Omental fat pad (tissue), 4 donors: ENCODE results near the gene APOM. TPM values are rescaled to one million over a fixed set of nuclear protein-coding genes. Genes with fewer than 3 reads are reported as not detected.

Experiments used
- ATAC-seq: fragments of 150-250 bp; one replicate; pipeline ENCODE4 v1.9.1; 2016; ENCODE audit warnings: mild to moderate bottlenecking, moderate library complexity; ENCODE audit not compliant: low FRiP score
- DNase-seq: peaks from one replicate; pipeline ENCODE4 v3.0.0-alpha.2; 2019; ENCODE audit warnings: low spot score
- small RNA-seq: library from RNA; depleted of rRNA; stranded (forward); fragments of <200 nt; gene quantifications from one replicate; pipeline ENCODE3, GENCODE V24; 2016
- total RNA-seq, 4 donors: library from RNA; depleted of rRNA; stranded (reverse); fragments of >200 nt; gene quantifications; one replicate each; pipeline ENCODE4 v1.1.0, GENCODE V29; 2016
- TF ChIP-seq, protein P1 (sequence below), 3 donors: fragments of 450-650 bp; IDR thresholded peaks; one replicate each; pipeline ENCODE4 v1.5.1; 2016 to 2017; ENCODE audit warnings: antibody characterized with exemption in 3 of 3, mild to moderate bottlenecking in 3 of 3, moderate library complexity in 2 of 3

APOM gene
- total RNA-seq, 4 donors from 2014 or later: 2.4 to 5.0 (median 3.6) TPM

DNA sequence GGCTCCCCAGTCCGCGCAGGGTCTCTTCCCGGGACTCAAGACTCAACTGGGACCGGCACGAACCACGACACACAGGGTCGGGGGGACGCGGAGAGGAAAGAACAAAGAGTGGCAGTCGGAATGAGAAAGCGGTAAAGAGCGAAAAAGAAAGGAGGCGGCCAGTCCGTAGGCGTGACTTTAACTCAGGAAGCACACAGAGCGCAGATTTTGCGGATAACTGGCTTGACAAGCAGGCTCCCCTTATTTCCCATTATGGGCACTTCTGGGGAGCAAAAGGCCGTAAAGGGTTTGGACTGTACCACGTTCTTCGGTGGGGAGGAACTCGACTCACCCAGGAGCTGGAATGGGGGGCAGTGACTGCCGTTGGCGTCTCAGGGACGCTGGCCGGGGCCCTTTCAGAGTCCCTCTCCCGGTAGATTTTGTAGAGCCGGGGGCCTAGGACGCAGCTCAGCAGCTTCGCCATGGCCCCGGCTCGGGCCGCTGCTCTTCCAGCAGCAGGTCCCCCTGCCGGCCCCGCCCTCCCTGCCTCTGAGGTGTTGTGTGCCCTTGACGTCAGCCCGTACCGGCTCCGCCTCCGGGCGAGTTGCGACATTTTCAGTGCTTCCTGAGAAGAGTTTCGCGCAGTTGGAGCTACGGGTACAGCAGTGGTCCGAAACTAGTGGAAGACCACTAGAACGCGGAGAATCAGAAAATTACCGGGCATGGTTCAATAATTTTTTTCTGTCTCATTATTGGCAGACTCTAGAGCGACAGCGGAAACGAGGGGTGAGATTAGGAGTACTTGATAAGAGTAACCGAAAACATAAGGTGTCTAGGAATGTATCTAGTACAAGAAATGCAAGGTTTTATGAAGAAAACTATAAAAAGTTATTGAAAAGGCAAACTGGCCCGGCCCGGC lies 47.4 kb downstream of the APOM start, which contains the start of gene ABHD16A:
Gene ABHD16A, minus strand, starts transcription at position 506 of the 898 bp plus-strand sequence. Its CDS starts 43 bp downstream, at position 463.
- peak; percentile 97 for ATAC-seq

DNA sequence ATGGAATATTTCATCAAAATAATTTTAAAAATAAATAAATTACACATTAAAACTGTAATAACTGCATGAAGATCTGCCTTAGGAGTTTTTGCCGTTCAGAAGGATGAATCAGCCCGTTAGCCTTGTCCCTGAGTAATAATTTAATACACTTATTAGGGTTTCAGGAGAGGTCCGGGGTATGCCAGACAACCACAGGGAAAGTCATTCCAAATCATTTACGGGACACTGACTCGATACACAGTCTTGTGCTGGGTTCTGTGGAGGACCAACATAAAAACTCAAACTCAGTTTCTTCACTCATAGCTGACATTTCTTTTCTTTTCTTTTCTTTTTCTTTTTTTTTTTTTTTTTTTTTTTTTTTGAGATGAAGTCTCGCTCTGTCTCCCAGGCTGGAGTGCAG lies 50.2 kb downstream of the APOM start:
- ATAC-seq: no peak
- DNase-seq: no peak
- TF ChIP-seq, protein P1, sequence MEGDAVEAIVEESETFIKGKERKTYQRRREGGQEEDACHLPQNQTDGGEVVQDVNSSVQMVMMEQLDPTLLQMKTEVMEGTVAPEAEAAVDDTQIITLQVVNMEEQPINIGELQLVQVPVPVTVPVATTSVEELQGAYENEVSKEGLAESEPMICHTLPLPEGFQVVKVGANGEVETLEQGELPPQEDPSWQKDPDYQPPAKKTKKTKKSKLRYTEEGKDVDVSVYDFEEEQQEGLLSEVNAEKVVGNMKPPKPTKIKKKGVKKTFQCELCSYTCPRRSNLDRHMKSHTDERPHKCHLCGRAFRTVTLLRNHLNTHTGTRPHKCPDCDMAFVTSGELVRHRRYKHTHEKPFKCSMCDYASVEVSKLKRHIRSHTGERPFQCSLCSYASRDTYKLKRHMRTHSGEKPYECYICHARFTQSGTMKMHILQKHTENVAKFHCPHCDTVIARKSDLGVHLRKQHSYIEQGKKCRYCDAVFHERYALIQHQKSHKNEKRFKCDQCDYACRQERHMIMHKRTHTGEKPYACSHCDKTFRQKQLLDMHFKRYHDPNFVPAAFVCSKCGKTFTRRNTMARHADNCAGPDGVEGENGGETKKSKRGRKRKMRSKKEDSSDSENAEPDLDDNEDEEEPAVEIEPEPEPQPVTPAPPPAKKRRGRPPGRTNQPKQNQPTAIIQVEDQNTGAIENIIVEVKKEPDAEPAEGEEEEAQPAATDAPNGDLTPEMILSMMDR (IDR thresholded peaks at IDR 0.05): no peak

More for the DNA sequence above, 47.4 kb downstream of the APOM start, which contains the start of gene ABHD16A:
- TF ChIP-seq, protein P1 (IDR thresholded peaks at IDR 0.05): no peak
- DNase-seq: peak; percentile 96

DNA sequence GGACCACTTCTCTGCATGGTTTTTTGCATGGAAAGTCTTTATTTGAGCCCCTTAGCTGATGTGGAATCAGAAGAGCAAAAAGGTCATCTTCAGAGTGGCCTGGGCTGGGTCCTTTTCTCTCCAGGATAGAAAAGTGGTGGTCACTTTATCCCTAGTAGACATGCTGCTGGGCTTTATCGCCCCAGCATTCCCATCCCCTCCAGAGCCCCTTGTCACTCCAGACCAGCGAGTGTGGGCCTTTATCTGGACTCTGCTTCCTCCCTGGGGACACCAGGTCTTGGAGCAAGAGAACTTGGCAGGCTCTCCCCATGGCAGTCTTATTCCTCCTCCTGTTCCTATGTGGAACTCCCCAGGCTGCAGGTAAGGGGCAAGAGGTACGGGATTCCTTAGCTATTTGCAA lies 50.9 kb downstream of the APOM start, which contains the start of gene LY6G6F:
Gene LY6G6F, plus strand, starts transcription at position 268 of the 400 bp plus-strand sequence. Its CDS starts 41 bp downstream, at position 309.
- TF ChIP-seq, protein P1 (IDR thresholded peaks at IDR 0.05): no peak
- ATAC-seq: no peak
- DNase-seq: no peak

DNA sequence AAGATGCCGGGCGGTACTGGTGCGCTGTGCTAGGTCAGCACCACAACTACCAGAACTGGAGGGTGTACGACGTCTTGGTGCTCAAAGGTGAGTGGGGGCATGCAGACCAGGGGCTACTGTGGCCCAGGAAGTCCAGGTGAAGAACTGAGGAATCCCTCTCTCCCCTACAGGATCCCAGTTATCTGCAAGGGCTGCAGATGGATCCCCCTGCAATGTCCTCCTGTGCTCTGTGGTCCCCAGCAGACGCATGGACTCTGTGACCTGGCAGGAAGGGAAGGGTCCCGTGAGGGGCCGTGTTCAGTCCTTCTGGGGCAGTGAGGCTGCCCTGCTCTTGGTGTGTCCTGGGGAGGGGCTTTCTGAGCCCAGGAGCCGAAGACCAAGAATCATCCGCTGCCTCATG lies 52.0 kb downstream of the APOM start:
- DNase-seq: no peak
- ATAC-seq: no peak
- TF ChIP-seq, protein P1 (IDR thresholded peaks at IDR 0.05): no peak

Small RNA genes within 50 kb of the gene (small RNA-seq; reads per million reads assigned to genes)
- gene MIR4646 (not detected), gene MIR6832 (not detected), gene RF00019 (not detected), gene SNORA38 (7.0 reads per million, percentile 83 among the genes with 10 or more reads in this experiment), gene UQCRHP1 (not detected)

Other genes with a start within 250 kb of the APOM start
- 1 to 10 TPM; 3.3 to 5.8 (median 5.8) TPM for gene MICB, start 157.7 kb upstream of the APOM start, total RNA-seq
- gene MCCD1, start 126.9 kb upstream of the APOM start, total RNA-seq: not detected
- gene DDX39B, start 113.9 kb upstream of the APOM start, total RNA-seq: 100 to 1,000 TPM; 244 to 322 (median 271) TPM
- gene ATP6V1G2, start 109.3 kb upstream of the APOM start, total RNA-seq: 1 to 10 TPM in 2 of 4 donors, under 1 TPM in 1, not detected in 1; 0.74 to 2.6 (median 2.4) TPM
- 10 to 100 TPM; 11.0 to 21.6 (median 16.3) TPM for gene NFKBIL1, start 108.3 kb upstream of the APOM start, total RNA-seq
- gene LTA, start 83.6 kb upstream of the APOM start, total RNA-seq: not detected
- 1 to 10 TPM in 1 of 4 donors, under 1 TPM in 2, not detected in 1; 0.65 to 1.5 (median 0.96) TPM for gene TNF, start 80.3 kb upstream of the APOM start, total RNA-seq
- 1 to 10 TPM in 3 of 4 donors, under 1 TPM in 1; 0.72 to 5.5 (median 1.9) TPM for gene LTB, start 73.5 kb upstream of the APOM start, total RNA-seq
- gene LST1, start 69.6 kb upstream of the APOM start, total RNA-seq: 10 to 100 TPM; 16.3 to 34.2 (median 19.2) TPM
- gene NCR3, start 62.9 kb upstream of the APOM start, total RNA-seq: not detected
- gene AIF1, start 40.7 kb upstream of the APOM start, total RNA-seq: 10 to 100 TPM; 57.3 to 95.1 (median 81.8) TPM
- 100 to 1,000 TPM in 1 of 4 donors, 10 to 100 TPM in 3; 44.8 to 111 (median 65.4) TPM for gene PRRC2A, start 35.2 kb upstream of the APOM start, total RNA-seq
- gene BAG6, start 3.2 kb upstream of the APOM start, total RNA-seq: 100 to 1,000 TPM; 137 to 231 (median 157) TPM
- gene C6orf47, start 4.9 kb downstream of the APOM start, total RNA-seq: 10 to 100 TPM; 16.8 to 24.7 (median 21.2) TPM
- 10 to 100 TPM in 3 of 4 donors, 1 to 10 TPM in 1; 7.1 to 23.6 (median 15.6) TPM for gene GPANK1, start 9.1 kb downstream of the APOM start, total RNA-seq
- gene CSNK2B, start 10.2 kb downstream of the APOM start, total RNA-seq: 100 to 1,000 TPM; 130 to 202 (median 184) TPM
- gene LY6G5B, start 14.1 kb downstream of the APOM start, total RNA-seq: 10 to 100 TPM in 3 of 4 donors, 1 to 10 TPM in 1; 7.4 to 16.9 (median 11.3) TPM
- gene LY6G5C, start 25.2 kb downstream of the APOM start, total RNA-seq: 1 to 10 TPM in 2 of 4 donors, under 1 TPM in 1, not detected in 1; 0.84 to 4.5 (median 1.3) TPM
- gene ABHD16A, start 47.4 kb downstream of the APOM start, total RNA-seq: 10 to 100 TPM; 41.8 to 62.8 (median 57.4) TPM
- gene LY6G6F, start 51.0 kb downstream of the APOM start, total RNA-seq: not detected
- gene LY6G6D, start 59.5 kb downstream of the APOM start, total RNA-seq: not detected
- under 1 TPM in 1 of 4 donors, not detected in 3; 0.74 TPM for gene LY6G6C, start 65.9 kb downstream of the APOM start, total RNA-seq
- gene MPIG6B, start 67.5 kb downstream of the APOM start, total RNA-seq: under 1 TPM in 1 of 4 donors, not detected in 3; 0.84 TPM
- 100 to 1,000 TPM; 103 to 148 (median 115) TPM for gene DDAH2, start 73.4 kb downstream of the APOM start, total RNA-seq
- 100 to 1,000 TPM; 244 to 443 (median 336) TPM for gene CLIC1, start 80.6 kb downstream of the APOM start, total RNA-seq
- gene MSH5, start 84.1 kb downstream of the APOM start, total RNA-seq: 10 to 100 TPM in 1 of 4 donors, 1 to 10 TPM in 3; 5.4 to 17.0 (median 7.3) TPM
- gene SAPCD1, start 106.8 kb downstream of the APOM start, total RNA-seq: not detected
- 1 to 10 TPM in 1 of 4 donors, under 1 TPM in 2, not detected in 1; 0.36 to 1.6 (median 0.56) TPM for gene VWA7, start 121.4 kb downstream of the APOM start, total RNA-seq
- 10 to 100 TPM; 31.6 to 47.0 (median 34.6) TPM for gene VARS1, start 139.9 kb downstream of the APOM start, total RNA-seq
- gene LSM2, start 151.1 kb downstream of the APOM start, total RNA-seq: 10 to 100 TPM; 19.8 to 35.1 (median 30.4) TPM
- 1 to 10 TPM in 3 of 4 donors, under 1 TPM in 1; 0.48 to 3.0 (median 1.9) TPM for gene HSPA1L, start 159.4 kb downstream of the APOM start, total RNA-seq
- 1,000 to 10,000 TPM in 1 of 4 donors, 100 to 1,000 TPM in 3; 155 to 1,684 (median 309) TPM for gene HSPA1A, start 159.6 kb downstream of the APOM start, total RNA-seq
- gene HSPA1B, start 171.8 kb downstream of the APOM start, total RNA-seq: 1,000 to 10,000 TPM in 1 of 4 donors, 100 to 1,000 TPM in 3; 174 to 1,642 (median 258) TPM
- gene NEU1, start 206.9 kb downstream of the APOM start, total RNA-seq: 10 to 100 TPM; 44.1 to 63.8 (median 55.2) TPM
- gene SLC44A4, start 223.1 kb downstream of the APOM start, total RNA-seq: under 1 TPM in 3 of 4 donors, not detected in 1; 0.19 to 0.84 (median 0.38) TPM
- 10 to 100 TPM; 17.4 to 25.9 (median 20.0) TPM for gene EHMT2, start 241.8 kb downstream of the APOM start, total RNA-seq
- 1 to 10 TPM in 3 of 4 donors, under 1 TPM in 1; 0.48 to 1.9 (median 1.4) TPM for gene ZBTB12, start 246.2 kb downstream of the APOM start, total RNA-seq